Astrocyte of the spinal cord (primary cell): ENCODE measurements around the gene ZFR.

ENCODE experiments used
- DNase-seq: peaks from one replicate; pipeline ENCODE4 v3.0.0; 2011; ENCODE audit warnings: low read depth, low spot score
- H3K4me3 ChIP-seq: 2 replicates; pipeline ENCODE4 v1.5.1; 2011; ENCODE audit warnings: low read depth, mild to moderate bottlenecking, low read length, moderate library complexity
- in situ Hi-C: cut with HindIII; loops from 2 replicates; pipeline ENCODE4 v1.10.0; 2017; ENCODE audit warnings: low sequenced_read_pairs
- TF ChIP-seq, protein P1 (sequence below): IDR thresholded peaks from 2 replicates; pipeline ENCODE4 v1.5.1; 2012; ENCODE audit warnings: low read depth, mild to moderate bottlenecking, low read length, inconsistent platforms

ZFR gene

GRCh38 chr5:32331217-32331934 lies 113.2 kb downstream of the ZFR start:
- in situ Hi-C loops, result no loop called here
- TF ChIP-seq, protein P1, sequence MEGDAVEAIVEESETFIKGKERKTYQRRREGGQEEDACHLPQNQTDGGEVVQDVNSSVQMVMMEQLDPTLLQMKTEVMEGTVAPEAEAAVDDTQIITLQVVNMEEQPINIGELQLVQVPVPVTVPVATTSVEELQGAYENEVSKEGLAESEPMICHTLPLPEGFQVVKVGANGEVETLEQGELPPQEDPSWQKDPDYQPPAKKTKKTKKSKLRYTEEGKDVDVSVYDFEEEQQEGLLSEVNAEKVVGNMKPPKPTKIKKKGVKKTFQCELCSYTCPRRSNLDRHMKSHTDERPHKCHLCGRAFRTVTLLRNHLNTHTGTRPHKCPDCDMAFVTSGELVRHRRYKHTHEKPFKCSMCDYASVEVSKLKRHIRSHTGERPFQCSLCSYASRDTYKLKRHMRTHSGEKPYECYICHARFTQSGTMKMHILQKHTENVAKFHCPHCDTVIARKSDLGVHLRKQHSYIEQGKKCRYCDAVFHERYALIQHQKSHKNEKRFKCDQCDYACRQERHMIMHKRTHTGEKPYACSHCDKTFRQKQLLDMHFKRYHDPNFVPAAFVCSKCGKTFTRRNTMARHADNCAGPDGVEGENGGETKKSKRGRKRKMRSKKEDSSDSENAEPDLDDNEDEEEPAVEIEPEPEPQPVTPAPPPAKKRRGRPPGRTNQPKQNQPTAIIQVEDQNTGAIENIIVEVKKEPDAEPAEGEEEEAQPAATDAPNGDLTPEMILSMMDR, result peak; percentile 0
- DNase-seq, result no peak
- H3K4me3 ChIP-seq, result no peak overlapping the region

DNA sequence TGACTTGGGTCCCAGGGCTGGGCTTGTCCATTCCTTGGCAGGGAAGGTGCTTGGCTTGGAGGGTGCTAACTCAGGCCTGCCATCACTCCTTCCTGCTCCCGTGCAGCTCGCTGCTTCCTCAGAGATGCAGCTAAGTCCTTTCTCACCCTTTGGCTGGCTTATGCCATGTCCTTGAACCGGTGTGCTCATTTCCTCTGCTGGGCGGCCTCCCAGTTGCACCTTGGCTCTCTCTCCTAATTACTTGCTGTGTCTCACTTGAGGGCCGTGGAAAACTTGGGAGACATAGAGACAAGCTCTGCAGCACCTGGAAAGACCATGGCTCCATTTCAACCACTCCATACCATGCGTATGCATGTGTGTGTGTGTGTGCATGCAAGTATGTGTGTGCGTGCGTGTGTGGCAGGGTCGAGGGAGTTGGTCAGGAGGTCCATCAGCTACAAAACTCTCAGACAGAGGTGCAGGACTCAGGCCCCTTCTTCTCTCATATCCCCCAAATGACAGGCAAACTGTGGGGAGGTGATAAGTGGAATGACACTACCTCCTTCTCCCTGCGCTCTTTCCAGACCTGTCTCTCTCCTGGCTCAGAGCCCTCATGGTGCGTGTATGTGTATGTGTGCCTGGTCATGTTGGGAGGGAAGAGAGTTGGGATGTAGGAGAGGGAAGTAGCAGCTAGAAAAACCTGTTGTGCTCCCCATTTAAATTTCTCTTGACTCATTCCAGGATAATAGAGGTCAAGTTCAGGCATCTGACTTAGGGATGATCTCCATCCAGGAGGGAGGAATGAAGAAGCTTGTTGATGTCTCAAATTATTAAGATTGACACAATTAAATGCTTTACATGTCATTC lies 114.2 kb downstream of the ZFR start:
- DNase-seq, result no peak
- TF ChIP-seq, protein P1, result no peak
- in situ Hi-C loops, result no loop called here
- no peak overlapping the region for H3K4me3 ChIP-seq

DNA sequence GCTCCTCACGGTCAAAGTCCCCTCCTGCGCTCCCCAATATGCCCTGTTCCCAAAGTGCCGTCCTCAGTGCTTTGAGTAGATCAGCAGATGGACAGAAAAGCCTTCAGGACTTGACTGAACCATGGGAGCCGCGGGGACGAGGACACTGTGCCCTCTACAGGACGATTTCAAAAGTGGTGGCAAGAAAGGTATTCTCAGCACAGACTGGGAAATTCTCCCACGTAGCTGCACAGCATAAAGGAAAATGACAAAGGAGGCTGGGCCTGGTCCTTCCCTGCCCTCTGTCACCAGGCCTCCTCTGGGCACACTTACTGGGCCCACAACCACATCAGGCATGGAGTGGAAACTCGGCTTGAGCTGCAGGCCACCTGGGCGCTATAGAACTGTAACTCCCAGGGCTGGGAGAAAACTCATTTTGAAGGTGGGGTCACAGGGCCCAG lies 115.1 kb downstream of the ZFR start:
- DNase-seq, result peak; percentile 67
- no peak overlapping the region for H3K4me3 ChIP-seq
- in situ Hi-C loops, result no loop called here
- TF ChIP-seq, protein P1, result peak; percentile 78

GRCh38 chr5:32326216-32326772 lies 118.2 kb downstream of the ZFR start:
- in situ Hi-C loops, result no loop called here
- TF ChIP-seq, protein P1, result no peak
- DNase-seq, result peak; percentile 25
- H3K4me3 ChIP-seq, result no peak overlapping the region

- no peak overlapping the region for H3K4me3 ChIP-seq
- TF ChIP-seq, protein P1, result no peak
- DNase-seq, result no peak
- in situ Hi-C loops, result no loop called here
Observed at GRCh38 chr5:32325616-32326015, 118.9 kb downstream of the ZFR start.

DNA sequence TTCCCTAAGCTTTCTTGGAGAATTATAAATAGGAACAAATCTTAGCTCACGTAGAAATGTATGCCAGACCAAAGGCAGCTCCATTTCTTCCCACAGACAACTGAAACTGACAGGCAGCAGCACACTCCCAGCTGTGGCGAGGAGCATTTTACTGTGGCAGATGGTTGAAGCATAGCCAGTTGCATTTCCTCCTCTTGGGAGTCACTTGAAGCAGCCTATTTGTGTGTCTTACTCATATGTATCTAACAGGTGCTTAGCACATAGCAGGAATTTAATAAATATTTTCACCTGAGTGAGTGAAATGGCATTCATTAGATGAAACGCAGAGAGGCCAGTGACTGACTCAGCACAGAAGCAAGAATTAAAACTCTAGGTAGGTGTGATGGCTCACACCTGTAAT lies 119.5 kb downstream of the ZFR start:
- peak; percentile 12 for DNase-seq
- TF ChIP-seq, protein P1, result no peak
- in situ Hi-C loops, result no loop called here
- H3K4me3 ChIP-seq, result no peak overlapping the region
